ENCODE data around the gene KIF1B.
"Not testable (repeated sequence)": the region's sequence is repeated elsewhere in the genome, so short reads cannot be mapped to it uniquely, and the experiment has no call there.

The KIF1B gene

GRCh38 chr1:10402729-10403274, 192.4 kb downstream of the KIF1B start:
- TF ChIP-seq CTCF (conservative IDR thresholded peaks at IDR 0.05), result no peak

GRCh38 chr1:10407201-10407600, 196.8 kb downstream of the KIF1B start:
- TF ChIP-seq CTCF (conservative IDR thresholded peaks at IDR 0.05), result no peak
- no peak overlapping the region for H3K27ac ChIP-seq

More at GRCh38 chr1:10402729-10403274, 192.4 kb downstream of the KIF1B start:
- H3K27ac ChIP-seq, result no peak overlapping the region

GRCh38 chr1:10415211-10415930, 205.0 kb downstream of the KIF1B start:
- no peak overlapping the region for H3K27ac ChIP-seq
- TF ChIP-seq CTCF (conservative IDR thresholded peaks at IDR 0.05), result no peak

- H3K27ac ChIP-seq, result not testable (repeated sequence)
Measured at GRCh38 chr1:10415967-10416366, 205.6 kb downstream of the KIF1B start.

GRCh38 chr1:10418741-10419140, 208.4 kb downstream of the KIF1B start:
- not testable (repeated sequence) for H3K27ac ChIP-seq

GRCh38 chr1:10419351-10419750, 209.0 kb downstream of the KIF1B start:
- TF ChIP-seq CTCF (conservative IDR thresholded peaks at IDR 0.05), result no peak
- no peak overlapping the region for H3K27ac ChIP-seq

- no peak for TF ChIP-seq CTCF (conservative IDR thresholded peaks at IDR 0.05)
Measured at GRCh38 chr1:10421637-10422036, 211.3 kb downstream of the KIF1B start.

GRCh38 chr1:10424034-10424433, 213.7 kb downstream of the KIF1B start:
- H3K27ac ChIP-seq, result no peak overlapping the region
- TF ChIP-seq CTCF (conservative IDR thresholded peaks at IDR 0.05), result no peak

More at GRCh38 chr1:10421637-10422036, 211.3 kb downstream of the KIF1B start:
- H3K27ac ChIP-seq, result no peak overlapping the region
